GM12875 (cell line): ENCODE measurements around the gene TCERG1L.

Experiments
- H3K4me3 ChIP-seq: one replicate; pipeline ENCODE4 v1.5.1; 2011; ENCODE audit warnings: low read depth, low read length, control low read depth
- TF ChIP-seq, protein P1 (sequence below): IDR thresholded peaks from 2 replicates; pipeline ENCODE4 v1.5.1; 2011; ENCODE audit warnings: low read depth, mild to moderate bottlenecking, control low read depth, inconsistent platforms, low read length, moderate library complexity, borderline replicate concordance; ENCODE audit not compliant: insufficient read depth

The TCERG1L gene

DNA sequence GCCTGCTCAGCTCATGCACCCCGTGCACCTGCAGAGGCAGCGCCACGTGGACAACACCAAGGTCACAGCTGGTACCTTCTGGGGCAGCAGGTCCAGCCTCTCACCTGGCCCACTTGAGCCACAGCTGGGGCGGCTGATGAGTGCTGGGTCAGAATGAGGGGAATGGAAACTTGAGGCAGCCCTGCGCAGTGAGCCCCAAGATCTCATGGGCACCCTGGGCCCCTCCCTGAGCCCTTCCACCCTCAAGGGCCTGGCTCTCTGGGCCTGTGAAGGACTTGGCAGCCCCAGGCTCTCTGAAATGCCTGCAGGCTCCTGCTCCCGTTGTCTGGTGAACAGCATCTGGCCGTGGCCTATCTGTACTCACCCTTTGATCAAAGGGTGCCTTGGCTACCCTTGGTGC, 112.7 kb downstream of the TCERG1L start:
- TF ChIP-seq, protein P1, sequence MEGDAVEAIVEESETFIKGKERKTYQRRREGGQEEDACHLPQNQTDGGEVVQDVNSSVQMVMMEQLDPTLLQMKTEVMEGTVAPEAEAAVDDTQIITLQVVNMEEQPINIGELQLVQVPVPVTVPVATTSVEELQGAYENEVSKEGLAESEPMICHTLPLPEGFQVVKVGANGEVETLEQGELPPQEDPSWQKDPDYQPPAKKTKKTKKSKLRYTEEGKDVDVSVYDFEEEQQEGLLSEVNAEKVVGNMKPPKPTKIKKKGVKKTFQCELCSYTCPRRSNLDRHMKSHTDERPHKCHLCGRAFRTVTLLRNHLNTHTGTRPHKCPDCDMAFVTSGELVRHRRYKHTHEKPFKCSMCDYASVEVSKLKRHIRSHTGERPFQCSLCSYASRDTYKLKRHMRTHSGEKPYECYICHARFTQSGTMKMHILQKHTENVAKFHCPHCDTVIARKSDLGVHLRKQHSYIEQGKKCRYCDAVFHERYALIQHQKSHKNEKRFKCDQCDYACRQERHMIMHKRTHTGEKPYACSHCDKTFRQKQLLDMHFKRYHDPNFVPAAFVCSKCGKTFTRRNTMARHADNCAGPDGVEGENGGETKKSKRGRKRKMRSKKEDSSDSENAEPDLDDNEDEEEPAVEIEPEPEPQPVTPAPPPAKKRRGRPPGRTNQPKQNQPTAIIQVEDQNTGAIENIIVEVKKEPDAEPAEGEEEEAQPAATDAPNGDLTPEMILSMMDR: no peak
- H3K4me3 ChIP-seq: no peak overlapping the region

DNA sequence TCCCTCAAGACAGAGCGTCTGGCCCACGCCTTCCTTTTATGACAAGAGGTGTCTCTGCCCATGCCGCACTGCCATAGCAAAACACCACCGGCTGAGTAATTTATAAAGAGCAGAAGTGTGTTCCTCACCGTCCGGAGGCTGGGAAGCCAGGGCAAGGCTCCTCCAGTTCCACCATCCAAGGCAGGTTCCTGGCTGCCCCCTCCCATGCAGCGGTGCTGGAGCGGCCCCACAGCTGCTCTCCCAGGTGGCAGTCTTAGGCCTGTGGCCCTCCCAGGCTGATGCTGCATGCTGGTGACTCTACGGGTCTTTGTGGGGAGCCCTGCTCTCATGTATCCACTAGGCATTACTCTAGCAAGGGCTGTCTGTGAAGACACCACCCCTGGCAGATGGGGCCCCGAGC, 113.1 kb downstream of the TCERG1L start:
- TF ChIP-seq, protein P1: no peak
- no peak overlapping the region for H3K4me3 ChIP-seq

DNA sequence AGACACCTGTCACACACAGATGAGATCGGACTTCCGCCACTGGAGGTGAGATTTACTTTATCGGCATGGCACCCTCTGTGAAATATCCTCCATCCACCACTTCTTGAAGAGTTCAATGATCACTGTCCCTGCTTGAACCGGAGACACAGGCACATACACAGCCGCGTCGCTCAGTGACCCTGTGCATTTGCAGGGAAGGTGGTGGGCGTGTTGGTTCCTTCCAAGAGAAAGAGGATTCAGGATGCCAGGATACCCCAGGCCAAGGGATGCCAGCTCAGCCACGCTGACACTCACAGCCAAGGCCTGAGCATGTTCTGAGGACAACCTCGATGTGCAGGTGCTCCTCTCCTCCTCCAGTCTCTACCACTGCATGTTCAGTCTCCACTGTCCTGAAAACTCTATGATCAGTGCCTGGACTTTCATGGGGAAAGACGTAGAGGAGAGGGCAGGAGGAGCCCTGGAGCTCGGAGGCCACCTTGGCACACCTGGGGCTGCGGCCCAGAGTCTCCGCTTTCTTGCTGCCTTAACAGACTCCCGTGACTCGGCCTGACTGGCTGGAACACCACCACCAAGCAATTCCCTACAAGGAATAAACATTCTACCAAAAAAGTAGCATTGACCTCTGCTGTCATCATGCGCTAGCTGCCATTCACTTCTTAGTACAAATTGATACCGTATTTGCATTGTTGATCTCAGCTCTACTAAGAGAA, 115.2 kb downstream of the TCERG1L start:
- TF ChIP-seq, protein P1: no peak
- no peak overlapping the region for H3K4me3 ChIP-seq

DNA sequence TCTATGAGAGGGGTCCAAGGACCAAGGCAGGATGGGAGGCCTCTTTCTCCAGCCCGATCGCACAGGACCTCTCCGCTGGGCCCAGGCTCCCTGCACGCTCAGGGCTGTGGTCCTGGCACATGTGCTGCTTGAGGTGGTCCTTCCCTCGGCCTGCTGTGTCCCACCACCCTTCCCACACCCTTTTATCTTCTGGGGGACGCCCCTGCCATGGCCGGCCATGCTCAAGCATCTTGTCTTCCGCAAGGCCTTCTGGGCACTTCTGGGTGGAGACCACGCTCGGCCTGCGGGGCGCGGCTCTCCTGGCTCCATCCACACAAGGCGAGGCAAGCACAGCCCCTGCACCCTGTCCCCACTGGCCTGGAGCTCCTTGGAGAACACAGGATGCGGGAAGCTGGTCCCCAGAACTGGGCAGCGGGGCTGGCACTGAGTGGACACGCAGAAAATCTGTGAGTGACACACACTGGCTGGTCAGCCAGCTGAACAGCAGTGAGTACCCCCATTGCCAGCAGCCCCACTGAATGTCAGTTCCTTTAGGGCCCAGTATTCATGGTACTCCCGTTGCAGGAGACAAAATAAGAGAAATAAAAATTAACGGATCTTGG, 115.9 kb downstream of the TCERG1L start:
- no peak overlapping the region for H3K4me3 ChIP-seq
- TF ChIP-seq, protein P1: no peak

DNA sequence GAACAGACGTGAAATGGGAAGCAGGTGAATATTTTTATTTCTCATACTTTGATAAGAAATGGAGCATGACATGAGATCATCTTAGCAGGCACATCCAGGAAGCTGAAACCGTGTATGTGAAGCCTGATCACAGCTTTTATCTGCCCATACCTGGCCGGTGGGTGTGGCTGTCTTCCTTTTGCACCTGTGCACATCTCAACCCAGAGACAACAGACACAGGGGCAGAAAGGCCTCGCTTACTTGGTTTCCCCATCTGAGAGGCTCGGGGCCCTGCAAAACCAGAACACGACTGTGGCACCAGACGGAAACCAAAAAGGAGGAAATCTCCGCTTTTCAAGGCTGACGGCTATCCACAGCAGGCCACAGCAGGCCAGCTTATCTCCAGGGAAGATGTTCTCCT, 116.4 kb downstream of the TCERG1L start:
- TF ChIP-seq, protein P1: no peak
- H3K4me3 ChIP-seq: no peak overlapping the region

DNA sequence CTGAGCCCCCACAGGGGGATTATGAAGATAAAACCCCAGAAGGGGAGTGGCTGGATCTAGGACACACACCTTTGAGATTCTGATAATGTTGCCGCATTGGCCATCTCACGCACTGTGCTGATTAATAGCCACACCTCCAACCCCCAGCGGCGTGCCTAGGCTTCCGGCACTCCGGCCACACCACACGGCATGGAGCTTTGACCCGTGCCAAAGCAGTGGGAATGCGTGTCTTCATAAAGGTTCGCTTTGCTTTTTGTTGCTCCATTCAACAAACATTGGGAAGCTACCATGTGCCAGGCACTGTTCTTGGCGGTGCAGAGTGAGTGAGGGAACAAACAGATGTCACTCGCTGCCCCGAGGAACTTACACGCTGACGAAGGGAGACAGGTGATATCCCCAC, 117.6 kb downstream of the TCERG1L start:
- no peak overlapping the region for H3K4me3 ChIP-seq
- TF ChIP-seq, protein P1: no peak

DNA sequence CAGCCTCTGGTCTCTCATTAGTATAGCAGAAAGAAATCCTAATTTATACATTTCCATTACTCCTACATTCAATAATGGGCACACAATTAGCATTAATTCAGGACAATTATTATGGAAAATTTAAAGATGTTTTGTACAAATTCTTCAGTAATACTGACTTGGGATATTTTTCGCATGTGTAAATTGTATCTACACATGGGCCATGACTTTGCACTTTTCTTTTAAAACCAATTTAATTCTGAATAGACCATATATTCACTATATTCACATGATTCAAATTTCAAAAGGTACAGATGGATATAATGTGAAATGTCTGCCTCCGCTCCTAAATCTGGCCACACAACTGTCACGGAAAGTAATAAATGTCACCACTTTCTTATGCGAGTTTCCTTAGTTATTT, 123.0 kb downstream of the TCERG1L start:
- TF ChIP-seq, protein P1: no peak
- H3K4me3 ChIP-seq: no peak overlapping the region
